Lower leg skin (tissue), 4 donors: Measurements from ENCODE around the gene PNPLA6. TPM values are rescaled to one million over a fixed set of nuclear protein-coding genes. Genes with fewer than 3 reads are reported as not detected.

Source experiments
- DNase-seq, 2 donors: peaks; one replicate each; pipeline ENCODE4 v3.0.0-alpha.2; 2019; ENCODE audit warnings: low spot score in 2 of 2
- H3K4me3 ChIP-seq: fragments of 200-600 bp; sonication (generic); 2 replicates; pipeline ENCODE4 v1.5.1; 2017; ENCODE audit warnings: mild to moderate bottlenecking, low read depth; ENCODE audit not compliant: poor library complexity, severe bottlenecking
- POLR2A ChIP-seq, 2 donors: fragments of 450-650 bp; IDR thresholded peaks; one replicate each; pipeline ENCODE4 v1.6.1; 2016 to 2017; ENCODE audit warnings: antibody characterized with exemption in 2 of 2, mild to moderate bottlenecking in 1 of 2, moderate library complexity in 1 of 2
- WGBS, 2 donors: methylation state at CpG; one replicate each; pipeline ENCODE4 v1.1.5; 2018; 5-methylcytosine and 5-hydroxymethylcytosine counted together
- intact Hi-C: fragments of 100-400 bp; cut with DNase I; formaldehyde crosslinking; loops from one replicate; pipeline ENCODE4 v1.15.0; 2023; ENCODE audit warnings: low total_unique reads
- total RNA-seq, 4 donors: library from RNA; depleted of rRNA; stranded (reverse); fragments of >200 nt; gene quantifications; one replicate each; pipeline ENCODE4 v1.1.0, GENCODE V29; 2016
- TF ChIP-seq, protein P1 (sequence below), 3 donors: fragments of 450-650 bp; IDR thresholded peaks; one replicate each; pipeline ENCODE4 v1.5.1; 2016; ENCODE audit warnings: antibody characterized with exemption in 3 of 3, mild to moderate bottlenecking in 3 of 3, moderate library complexity in 2 of 3

The PNPLA6 gene
- total RNA-seq, 4 donors from 2014 or later: 58.3 to 89.8 (median 71.0) TPM

DNA sequence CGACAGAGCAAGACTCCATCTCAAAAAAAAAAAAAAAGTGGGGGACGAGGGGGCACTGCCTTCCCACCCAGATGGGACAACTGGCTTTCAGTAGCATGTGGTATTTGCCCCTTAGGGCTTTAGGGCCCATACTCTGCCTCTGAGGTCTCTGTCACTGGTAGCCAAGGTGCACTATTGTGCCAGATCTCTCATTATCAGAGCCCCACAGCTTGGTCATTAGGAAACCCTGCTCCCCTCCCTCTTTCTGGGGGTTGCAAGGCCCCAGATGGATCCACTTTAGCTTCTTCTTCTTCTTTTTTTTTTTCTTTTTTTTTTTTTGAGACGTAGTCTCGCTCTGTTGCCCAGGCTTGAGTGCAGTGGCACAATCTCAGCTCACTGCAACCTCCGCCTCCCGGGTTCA is 30.8 kb upstream of the PNPLA6 start:
- TF ChIP-seq, protein P1, sequence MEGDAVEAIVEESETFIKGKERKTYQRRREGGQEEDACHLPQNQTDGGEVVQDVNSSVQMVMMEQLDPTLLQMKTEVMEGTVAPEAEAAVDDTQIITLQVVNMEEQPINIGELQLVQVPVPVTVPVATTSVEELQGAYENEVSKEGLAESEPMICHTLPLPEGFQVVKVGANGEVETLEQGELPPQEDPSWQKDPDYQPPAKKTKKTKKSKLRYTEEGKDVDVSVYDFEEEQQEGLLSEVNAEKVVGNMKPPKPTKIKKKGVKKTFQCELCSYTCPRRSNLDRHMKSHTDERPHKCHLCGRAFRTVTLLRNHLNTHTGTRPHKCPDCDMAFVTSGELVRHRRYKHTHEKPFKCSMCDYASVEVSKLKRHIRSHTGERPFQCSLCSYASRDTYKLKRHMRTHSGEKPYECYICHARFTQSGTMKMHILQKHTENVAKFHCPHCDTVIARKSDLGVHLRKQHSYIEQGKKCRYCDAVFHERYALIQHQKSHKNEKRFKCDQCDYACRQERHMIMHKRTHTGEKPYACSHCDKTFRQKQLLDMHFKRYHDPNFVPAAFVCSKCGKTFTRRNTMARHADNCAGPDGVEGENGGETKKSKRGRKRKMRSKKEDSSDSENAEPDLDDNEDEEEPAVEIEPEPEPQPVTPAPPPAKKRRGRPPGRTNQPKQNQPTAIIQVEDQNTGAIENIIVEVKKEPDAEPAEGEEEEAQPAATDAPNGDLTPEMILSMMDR (IDR thresholded peaks at IDR 0.05): no peak
- TF ChIP-seq POLR2A (IDR thresholded peaks at IDR 0.05): no peak
- WGBS, 2 donors: 81 to 85% methylated on average over 6 of the region's 6 CpGs
- DNase-seq: no peak
- no peak overlapping the region for H3K4me3 ChIP-seq
- intact Hi-C loops: no loop called here

DNA sequence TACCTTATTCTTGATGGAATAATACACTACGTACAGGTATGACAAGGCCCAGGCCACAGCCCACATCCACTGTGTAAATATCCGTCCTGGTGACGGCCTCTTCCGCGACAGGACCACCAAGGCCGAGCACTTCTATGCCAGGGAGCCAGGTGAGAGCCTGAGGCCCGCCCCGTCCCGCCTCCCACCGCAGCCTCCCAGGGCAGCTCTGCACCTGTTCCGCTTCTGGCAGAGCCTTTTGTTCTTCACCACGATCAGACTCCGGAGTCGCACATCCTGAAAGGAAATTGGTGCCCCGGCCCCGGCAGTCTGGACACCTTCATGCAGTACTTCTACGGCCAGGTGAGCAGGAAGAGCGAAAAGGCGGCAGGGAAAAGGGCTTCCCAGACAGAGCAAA is 30.2 kb upstream of the PNPLA6 start:
- WGBS, 2 donors: 40 to 51% methylated on average over 19 of the region's 19 CpGs
- intact Hi-C loops: no loop called here
- H3K4me3 ChIP-seq: no peak overlapping the region
- no peak for TF ChIP-seq POLR2A (IDR thresholded peaks at IDR 0.05)
- TF ChIP-seq, protein P1 (IDR thresholded peaks at IDR 0.05): no peak
- DNase-seq: no peak

DNA sequence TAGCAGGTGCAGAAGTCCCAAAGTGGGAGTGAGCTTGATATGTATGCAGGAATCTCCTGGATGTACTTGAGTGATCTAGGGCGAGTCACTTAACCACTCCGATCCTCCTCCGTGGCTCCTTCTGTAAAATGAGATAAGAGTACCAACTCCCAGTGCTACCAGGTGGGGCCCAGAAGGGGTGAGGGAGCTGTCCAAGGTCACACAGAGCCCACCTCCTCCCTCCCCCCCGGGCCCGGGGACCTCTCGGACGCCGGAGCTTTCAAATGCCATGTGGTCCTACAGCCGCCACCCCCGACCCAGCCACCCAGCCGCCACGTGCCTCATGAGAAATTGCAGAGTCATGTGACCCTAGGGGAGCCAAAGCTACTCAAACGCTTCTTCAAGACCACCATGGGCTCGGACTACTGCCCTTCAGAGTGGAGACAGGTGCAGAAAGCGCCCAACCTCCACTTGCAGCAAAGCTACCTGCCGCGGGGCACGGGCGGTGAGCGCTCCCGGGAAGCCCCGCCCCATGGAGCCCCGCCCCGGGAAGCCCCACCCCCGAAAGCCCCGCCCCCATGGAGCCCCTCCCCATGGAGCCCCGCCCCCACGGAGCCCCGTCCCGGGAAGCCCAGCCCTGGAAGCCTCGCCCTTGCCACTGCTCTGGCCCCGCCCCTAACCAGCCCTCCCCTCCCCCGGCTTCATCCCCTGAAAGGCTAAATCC is 29.7 kb upstream of the PNPLA6 start:
- TF ChIP-seq POLR2A (IDR thresholded peaks at IDR 0.05): no peak
- TF ChIP-seq, protein P1 (IDR thresholded peaks at IDR 0.05): no peak
- intact Hi-C loops: no loop called here
- no peak for DNase-seq
- no peak overlapping the region for H3K4me3 ChIP-seq
- 2% methylated on average over 12 to 15 of the region's 33 CpGs for WGBS, 2 donors

DNA sequence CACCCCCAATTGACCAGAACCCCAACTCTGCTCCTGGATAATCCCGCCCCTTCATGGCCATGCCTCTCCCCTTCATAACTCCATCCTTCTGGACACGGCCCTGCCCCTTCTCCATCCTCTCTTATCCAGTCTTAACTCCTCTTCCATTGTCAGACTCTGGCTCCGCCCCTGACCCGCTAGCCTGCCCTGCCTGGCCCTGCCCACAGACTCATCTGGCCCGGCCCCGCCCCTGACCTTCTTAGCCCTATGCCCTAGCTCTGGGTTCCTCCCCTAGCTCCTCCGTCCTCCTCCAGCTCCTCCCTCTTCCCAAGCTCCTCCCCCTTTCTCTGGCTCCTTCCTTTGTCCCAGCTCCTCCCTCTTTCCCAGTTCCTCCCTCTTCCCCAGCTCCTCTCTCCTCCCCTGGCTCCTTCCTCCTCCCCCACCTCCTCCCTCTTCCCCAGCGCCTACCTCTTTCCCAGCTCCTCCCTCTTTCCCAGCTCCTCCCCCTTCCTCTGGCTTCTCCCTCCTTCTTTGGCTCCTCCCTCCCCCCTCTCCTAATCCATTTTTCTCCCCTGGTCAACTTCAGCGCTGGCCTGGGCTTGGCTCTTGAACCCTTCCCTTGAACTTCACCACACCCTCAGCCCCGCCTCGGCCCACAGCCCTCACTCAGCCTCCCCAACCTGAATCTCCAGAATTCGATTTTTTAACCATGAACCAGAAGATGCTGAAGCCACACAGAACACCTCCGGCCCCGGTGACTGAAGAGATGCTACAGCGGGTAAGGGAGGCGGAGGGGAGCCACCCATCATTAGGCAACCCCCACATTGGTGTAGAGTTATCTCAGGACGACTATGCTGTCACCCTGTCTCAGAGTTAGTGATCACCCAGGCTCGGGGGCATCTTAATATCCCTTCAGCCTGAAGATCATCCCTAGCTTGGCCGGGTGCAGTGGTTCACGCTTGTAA is 28.9 kb upstream of the PNPLA6 start:
- TF ChIP-seq, protein P1 (IDR thresholded peaks at IDR 0.05): no peak
- no peak for TF ChIP-seq POLR2A (IDR thresholded peaks at IDR 0.05)
- intact Hi-C loops: no loop called here
- DNase-seq: peak; percentile 77 to 90
- H3K4me3 ChIP-seq: no peak overlapping the region
- 45% methylated on average over 20 of the region's 20 CpGs for WGBS, 2 donors

DNA sequence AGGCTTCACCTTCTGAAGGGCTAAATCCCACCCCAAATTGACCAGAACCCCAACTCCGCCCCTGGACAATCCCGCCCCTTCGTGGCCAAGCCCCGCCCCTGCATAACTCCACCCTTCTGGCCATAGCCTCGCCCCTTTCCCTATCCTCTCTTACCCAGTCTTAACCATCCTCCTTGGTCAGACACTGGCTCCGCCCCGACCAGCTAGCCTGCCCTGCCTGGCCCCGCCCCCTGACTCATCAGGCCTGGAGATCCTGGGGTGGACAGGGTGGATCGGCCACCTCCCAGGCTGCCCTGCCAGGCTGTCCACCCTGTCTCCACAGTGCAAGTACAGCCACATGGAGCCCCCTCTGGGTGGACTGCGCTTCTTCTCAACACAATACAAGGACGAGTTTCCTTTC is 27.6 kb upstream of the PNPLA6 start:
- 47 to 51% methylated on average over 11 of the region's 11 CpGs for WGBS, 2 donors
- TF ChIP-seq, protein P1 (IDR thresholded peaks at IDR 0.05): no peak
- no peak for TF ChIP-seq POLR2A (IDR thresholded peaks at IDR 0.05)
- no peak overlapping the region for H3K4me3 ChIP-seq
- DNase-seq: no peak
- intact Hi-C loops: no loop called here
